NCI-H748 (cell line): Measurements from ENCODE around the gene RCAN3.
"Not testable (repeated sequence)": the region's sequence is repeated elsewhere in the genome, so short reads cannot be mapped to it uniquely, and the experiment has no call there.

Experiments used
- DNase-seq: peaks from one replicate; lab custom pipeline; 2025; ENCODE audit not compliant: unreplicated experiment; lab: John Stamatoyannopoulos, UW

Gene RCAN3

DNA sequence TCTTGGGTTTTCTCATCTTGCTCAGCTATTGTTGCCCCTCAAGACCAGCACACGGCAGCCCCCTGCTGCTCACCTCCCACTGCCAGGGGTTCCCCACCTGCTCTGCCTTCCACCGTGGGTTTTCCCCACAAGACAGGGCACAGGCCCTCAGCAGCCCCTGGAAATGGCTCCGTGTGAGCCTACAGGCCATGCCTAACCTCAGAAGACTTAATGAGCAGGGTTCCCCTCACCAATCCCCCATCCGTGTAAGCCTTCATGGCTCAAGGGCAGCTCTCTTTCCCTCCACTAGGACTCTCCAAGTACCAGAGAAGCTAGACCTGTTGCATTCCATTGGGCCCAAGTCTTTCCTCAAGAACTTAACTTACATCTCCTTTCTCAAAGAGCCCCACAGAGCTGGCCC is 18.4 kb upstream of the RCAN3 start:
- DNase-seq = no peak

DNA sequence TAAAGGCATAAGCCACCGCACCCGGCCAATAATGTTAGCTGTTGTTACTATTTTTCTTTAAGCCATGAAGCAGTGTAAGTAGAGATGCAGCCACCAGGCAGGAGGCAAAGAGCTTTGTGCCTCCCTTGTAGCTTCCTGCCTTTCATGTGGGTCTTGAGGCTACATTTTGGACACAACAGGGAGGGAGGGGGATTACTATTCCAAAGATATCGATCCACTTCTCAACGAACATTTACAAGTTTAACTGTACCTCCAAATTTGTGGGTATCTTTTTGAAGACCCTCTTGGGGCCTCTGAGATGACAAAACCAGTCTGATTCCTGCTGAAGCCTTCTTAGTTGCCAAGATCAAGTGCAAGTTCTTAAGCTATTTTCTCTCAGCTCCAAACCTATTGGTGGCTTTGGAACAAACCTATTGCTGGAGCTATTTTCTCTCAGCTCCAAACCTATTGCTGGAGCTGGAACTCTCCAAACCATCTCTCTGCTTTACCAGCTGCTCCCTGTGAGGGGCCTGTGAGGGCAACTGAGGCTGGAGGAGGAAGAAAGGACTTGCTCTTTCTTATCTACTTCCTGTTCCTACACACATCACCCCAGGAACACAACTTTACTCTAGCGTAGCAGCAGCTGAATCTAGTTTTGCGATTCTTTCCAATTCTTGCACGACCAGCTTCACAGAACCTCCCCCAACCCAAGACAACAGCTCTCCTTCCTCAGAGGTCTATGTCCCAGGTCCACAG is 16.1 kb upstream of the RCAN3 start:
- DNase-seq = no peak

DNA sequence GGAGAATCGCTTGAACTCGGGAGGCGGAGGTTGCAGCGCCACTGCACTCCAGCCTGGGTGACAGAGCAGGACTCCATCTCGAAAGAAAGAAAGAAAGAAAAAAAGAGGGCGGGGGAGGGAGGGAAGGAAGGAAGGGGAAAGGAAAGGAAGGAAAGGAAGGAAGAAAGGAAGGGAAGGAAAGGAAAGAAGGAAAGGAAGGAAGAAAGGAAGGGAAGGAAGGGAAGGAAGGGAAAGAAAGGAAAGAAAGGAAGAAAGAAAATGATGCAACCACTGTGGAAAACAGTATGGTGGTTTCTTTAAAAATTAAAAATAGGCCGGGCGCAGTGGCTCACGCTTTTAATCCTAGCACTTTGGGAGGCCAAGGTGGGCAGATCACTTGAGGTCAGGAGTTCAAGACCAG is 15.2 kb upstream of the RCAN3 start:
- no peak for DNase-seq

- DNase-seq = not testable (repeated sequence)
Observed at GRCh38 chr1:24488159-24488558, 14.5 kb upstream of the RCAN3 start.

DNA sequence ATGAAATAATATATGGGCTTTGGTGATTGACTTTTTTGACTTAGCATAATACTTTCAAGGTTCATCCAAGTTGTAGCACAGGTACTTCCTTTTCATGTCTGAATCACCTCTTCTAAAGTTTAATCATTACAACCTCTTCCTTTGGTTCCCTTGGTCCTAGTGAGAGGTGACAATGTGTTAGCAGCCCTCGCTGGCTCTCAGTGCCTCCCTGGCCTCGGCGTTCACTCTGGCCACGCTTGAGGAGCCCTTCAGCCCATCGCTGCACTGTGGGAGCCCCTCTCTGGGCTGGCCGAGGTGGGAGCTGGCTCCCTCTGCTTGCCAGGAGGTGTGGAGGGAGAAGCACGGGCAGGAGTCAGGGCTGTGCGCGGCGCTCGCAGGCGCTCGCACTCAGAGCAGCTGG is 13.0 kb upstream of the RCAN3 start:
- DNase-seq = no peak

DNA sequence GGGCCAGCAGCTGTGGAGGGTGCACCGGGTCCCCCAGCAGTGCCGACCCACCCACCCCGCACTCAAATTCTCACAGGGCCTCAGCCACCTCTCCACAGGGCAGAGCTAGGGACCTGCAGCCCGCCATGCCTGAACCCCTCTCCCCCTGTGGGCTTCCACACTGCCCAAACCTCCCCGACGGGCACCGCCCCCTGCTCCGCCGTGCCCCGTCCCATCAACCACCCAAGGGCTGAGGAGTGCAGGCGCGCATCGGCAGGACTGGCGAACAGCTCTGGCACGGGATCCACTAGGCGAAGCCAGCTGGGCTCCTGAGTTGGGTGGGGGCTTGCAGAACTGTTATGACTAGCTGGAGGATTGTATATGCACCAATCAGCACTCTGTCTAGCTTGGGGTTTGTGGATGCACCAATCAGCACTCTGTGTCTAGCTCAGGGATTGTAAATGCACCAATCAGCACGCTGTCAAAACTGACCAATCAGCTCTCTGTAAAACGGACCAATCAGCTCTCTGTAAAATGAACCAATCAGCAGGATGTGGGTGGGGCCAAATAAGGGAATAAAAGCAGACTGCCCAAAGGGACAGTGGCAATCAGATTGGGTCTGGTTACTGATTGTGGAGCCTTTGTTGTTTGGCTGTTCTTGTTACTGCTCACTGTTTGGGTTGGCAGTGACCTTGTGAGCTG is 12.4 kb upstream of the RCAN3 start:
- no peak for DNase-seq

DNA sequence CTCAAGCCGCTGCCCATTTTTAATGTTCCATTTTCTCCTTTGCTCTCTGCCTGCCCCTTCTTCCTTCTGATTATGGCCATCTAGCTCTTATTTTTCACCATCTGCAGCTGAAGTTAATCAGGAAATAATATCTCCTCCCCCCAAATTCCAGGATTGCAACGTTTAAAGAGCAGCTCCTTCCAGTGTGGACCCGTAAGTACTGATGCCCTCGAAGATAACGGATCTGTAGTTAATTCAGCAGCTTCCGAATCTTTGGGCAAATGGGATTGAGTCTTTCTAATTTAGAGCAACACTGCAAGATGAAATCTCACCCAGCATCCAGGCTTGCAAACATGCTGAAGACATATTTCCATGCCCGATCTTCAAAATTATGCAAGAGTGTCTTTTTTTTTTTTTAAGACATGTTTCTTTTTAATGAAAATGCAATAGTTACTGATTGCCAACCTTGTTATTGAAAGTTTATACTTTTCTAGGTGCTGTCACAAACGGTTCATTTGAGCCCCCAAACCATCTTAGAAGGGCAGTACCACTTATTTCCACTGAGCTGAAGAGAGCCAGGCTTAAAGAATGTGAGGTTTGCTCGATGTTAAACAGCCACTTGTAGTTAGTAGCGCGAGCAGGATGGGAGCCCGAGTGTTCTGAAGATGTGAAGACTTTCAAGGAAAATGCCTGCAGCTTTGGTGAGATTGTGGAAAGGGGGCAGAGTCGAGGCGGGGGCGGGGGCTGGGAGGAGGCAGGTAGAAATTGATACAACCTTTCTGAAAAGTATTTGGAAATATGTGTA is 10.9 kb upstream of the RCAN3 start:
- DNase-seq = no peak

- DNase-seq = not testable (repeated sequence)
Observed at GRCh38 chr1:24492935-24493334, 9.7 kb upstream of the RCAN3 start.

- DNase-seq = no peak
Observed at GRCh38 chr1:24493785-24494184, 8.9 kb upstream of the RCAN3 start.

GRCh38 chr1:24498589-24498988 is 4.0 kb upstream of the RCAN3 start:
- DNase-seq = no peak

- DNase-seq = no peak
Observed at GRCh38 chr1:24500448-24501048, 2.1 kb upstream of the RCAN3 start.

DNA sequence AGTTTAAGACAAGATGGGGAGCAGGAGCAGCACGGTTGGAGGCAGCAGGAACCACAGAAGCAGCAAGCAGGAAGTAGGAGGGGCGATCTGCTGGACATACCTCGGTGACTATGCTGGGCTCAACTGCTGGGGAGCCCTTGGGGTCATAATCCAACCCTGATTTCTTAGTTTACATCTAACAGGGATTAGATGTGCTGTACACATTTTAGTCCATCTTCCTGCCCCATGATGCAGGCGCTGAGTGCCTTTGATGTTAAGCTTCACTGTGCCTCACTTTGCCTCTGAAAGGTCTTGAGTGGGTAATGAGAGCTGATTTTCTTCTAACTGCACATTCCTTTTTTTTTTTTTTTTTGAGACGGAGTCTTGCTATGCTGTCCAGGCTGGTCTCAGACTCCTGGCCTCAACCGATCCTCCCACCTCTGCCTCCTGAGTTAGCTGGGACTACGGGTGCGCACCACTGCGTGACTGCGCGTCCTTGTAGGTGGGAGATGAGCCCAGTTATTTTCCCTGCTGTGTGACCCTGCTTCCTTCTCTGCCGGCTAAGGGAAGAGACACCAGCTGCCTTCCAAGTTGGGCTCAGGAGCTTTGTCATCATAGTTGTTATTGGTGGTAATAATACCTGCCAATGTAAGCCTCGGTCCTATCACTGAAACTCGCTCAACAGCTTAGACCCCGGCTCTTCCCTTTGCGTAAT is 1.1 kb upstream of the RCAN3 start:
- peak; percentile 53 for DNase-seq

- peak; percentile 81 for DNase-seq
Observed at GRCh38 chr1:24502065-24502708, 449 bp upstream of the RCAN3 start.

GRCh38 chr1:24503059-24503751 is 569 bp downstream of the RCAN3 start:
- DNase-seq = peak; percentile 38

DNA sequence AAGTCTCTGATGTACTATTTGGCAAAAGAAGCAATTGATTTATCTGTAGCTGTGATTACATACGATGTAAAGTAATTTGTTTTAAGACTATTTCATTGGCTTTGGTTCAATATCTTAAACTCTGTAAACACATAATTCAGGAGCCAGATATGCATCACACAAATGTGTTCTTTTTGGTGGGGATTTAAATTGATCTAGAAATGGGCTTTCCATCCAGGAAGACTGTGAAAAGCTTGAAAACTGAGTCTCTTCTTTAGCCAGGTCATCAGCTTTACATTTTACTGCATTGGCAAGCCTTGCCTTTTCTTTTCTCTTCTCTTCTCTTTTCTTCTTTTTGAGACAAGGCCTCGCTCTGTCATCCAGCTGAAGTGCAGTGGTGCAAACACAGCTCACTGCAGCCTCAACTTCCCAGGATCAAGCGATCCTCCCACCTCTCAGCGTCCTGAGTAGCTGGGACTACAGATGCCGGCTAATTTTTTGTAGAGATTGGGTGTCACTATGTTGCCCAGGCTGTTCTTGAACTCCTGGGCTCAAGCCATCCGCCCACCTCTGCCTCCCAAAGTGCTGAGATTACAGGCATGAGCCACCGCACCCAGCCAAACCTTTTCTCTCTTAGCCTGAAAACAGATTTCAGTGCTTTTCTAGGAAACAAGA is 1.4 kb downstream of the RCAN3 start:
- no peak for DNase-seq

DNA sequence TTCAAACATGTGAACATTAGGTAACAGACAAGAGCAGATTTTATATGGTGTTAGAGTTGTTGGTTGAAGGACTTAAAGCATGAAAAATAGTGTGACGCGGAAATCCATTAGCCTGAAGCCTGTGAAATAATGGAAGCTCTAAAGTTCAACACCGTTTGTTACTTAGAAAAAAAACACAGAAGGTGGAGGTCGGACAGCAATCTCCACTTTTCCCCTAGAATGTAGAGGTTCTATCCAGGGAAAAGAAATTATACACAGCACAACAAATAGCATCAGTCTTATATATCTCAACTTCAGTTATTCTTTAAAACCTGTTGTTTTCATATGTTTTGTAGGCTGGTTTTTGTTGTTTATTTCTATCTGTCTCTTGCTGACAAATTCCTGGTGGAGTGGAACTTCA is 1.9 kb downstream of the RCAN3 start:
- DNase-seq = no peak

DNA sequence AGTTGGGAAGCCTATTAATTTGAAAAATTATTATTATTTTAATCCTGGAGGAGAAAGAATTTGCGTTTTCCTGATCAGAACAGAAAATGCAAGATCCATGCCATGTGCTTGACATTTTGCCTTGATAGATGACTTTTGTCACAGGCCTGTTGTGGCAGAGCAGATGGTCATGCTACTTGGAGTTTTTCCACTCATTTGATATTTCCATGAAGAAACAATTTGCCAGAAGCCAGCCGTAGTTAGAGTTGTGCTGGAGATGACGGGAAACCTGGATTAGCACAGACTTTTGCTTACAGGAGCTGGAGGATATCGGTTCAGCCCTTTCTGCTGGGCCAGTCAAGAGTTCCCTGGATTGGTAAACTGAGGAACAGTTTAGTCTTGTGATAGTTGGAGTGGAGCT is 3.2 kb downstream of the RCAN3 start:
- DNase-seq = no peak

DNA sequence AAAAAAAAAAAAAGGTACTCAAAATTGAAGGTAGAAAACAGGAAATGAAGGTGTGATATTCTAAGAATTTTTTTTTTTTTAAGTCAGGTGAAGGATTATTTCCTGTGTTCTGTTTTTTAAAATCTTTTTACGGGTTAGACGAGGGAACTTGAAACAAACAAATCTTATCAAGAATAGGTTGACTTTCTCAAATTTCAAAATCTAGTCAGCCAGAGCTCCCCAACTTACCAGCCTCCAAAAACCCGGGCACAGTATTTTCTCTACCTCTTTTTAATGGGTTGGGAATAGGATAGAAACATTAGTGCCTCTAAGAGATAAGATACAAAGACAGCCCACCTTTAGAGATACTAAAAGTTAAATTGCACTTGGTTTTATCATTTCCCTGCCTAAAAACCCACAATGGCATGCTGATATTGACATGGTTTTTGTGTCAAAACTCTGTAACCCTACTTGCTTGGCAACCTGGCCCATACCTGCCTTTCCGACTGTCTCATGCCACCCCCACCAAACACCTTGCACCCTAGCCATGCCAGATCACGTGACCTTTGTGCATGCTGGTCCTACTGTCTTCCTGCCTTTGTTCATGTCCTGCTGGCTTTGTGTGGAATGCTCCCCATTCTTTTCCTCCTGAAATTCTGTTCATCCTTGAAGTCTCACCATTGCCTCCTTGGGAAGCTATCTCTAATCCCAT is 4.2 kb downstream of the RCAN3 start:
- DNase-seq = no peak

DNA sequence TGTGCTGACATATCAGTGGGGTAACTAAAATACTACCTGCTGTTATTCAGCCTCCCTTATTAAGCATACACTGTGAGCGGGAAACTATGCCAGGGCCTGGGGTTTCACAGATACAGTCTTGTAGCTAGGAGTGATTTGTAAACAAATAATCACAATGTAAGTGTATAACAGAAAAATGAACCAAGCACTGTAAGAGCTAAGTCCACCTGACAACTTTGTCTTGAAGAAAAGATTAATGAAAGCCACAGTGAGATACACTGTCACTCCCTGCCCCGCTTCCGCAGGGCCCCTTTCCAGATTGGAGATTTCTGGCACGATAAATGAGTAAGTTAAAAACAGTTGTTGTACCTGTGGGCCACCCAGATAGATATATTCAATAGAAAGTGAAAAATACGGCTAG is 4.8 kb downstream of the RCAN3 start:
- no peak for DNase-seq
